ENCODE measurements around the gene UPK1A. TPM values are rescaled to one million over a fixed set of nuclear protein-coding genes. Genes with fewer than 3 reads are reported as not detected.

UPK1A gene
- total RNA-seq, 1 experiment from 2014 or later, result 0.69 TPM

- ChIA-PET POLR2A (interaction anchor here (1.7 kb wide), 1 partner anchor 29 kb away, joined by 3 read pairs; the partner anchor contains the start of gene LIN37), RAD21 (ENCODE audit: low non-redundant PET in 1 of 2, low total read pairs in 2 of 2, uncharacterized antibody in 2 of 2, unreplicated experiment in 2 of 2) (no interaction called here), CTCF (interaction anchor here (1.3 kb wide), 1 partner anchor 211 kb away, joined by 4 read pairs; no protein-coding TSS in a partner anchor)
- H3K9me3 ChIP-seq (ENCODE audit: control insufficient read depth in 1 of 2, insufficient read depth in 1 of 2, low read depth in 1 of 2, low read length in 2 of 2), result no peaks in the 10 kb centered on the region
- H3K9ac ChIP-seq (ENCODE audit: low read length), result no peak overlapping the region
- H3K27me3 ChIP-seq (ENCODE audit: insufficient read depth, low read length), result no peaks in the 10 kb centered on the region
- H4K20me1 ChIP-seq (ENCODE audit: insufficient read depth), result no peaks in the 10 kb centered on the region
- BruUV-seq (replicated peaks), result no TSS peak
- intact Hi-C loops (cut with micrococcal nuclease), result loop anchor here (10.0 kb wide), 1 partner anchor 365 kb away; the partner anchor contains the start of gene FFAR3
- peak overlapping the region; percentile 85; the same call in 1 of the 2 replicates for H3K27ac ChIP-seq (ENCODE audit: low read depth, low read length)
- peak overlapping the region; percentile 86 for H3K4me2 ChIP-seq (ENCODE audit: low read length)
- peak overlapping the region; percentile 86 to 89 for H3K4me3 ChIP-seq (replicated peaks in 1 of 2; ENCODE audit: low read depth in 1 of 2, low read length in 2 of 2)
- peaks cover 16 to 31% of the 10 kb centered on the region in 2 experiments for H3K4me1 ChIP-seq (ENCODE audit: control insufficient read depth in 1 of 2, insufficient read depth in 2 of 2, low read length in 2 of 2)
- no peak overlapping the region for H2AFZ ChIP-seq (ENCODE audit: low read depth, low read length, poor library complexity, severe bottlenecking)
- H3K79me2 ChIP-seq (ENCODE audit: insufficient read depth, low read length), result peaks cover 40% of the 10 kb centered on the region
- no peak for ATAC-seq
- DNase-seq (ENCODE audit: low read depth, low spot score), result no peak
- no peaks in the 10 kb centered on the region for H3K9me2 ChIP-seq (ENCODE audit: insufficient read depth)
- H3K36me3 ChIP-seq (ENCODE audit: control insufficient read depth in 1 of 2, insufficient read depth in 2 of 2, low read length in 2 of 2), result peaks cover 31 to 35% of the 10 kb centered on the region in 2 experiments; a peak in 3 of 4 replicates
- TF ChIP-seq, protein P1, sequence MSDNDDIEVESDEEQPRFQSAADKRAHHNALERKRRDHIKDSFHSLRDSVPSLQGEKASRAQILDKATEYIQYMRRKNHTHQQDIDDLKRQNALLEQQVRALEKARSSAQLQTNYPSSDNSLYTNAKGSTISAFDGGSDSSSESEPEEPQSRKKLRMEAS (IDR thresholded peaks at IDR 0.05), result no peak
- no peak for TF ChIP-seq SIN3A (IDR thresholded peaks at IDR 0.05; ENCODE audit: low read depth)
- TF ChIP-seq EZH2phosphoT487 (IDR thresholded peaks at IDR 0.05; ENCODE audit: borderline replicate concordance), result no peak
- TF ChIP-seq ZFX (IDR thresholded peaks at IDR 0.05), result no peak
- no peak for TF ChIP-seq ZNF274 (IDR thresholded peaks at IDR 0.05; ENCODE audit: low read depth, low read length)
- no peak for TF ChIP-seq CTCF (IDR thresholded peaks at IDR 0.05 in 2 of 3, conservative IDR thresholded peaks at IDR 0.05 in 1 of 3; ENCODE audit: borderline replicate concordance in 1 of 3, insufficient read depth in 1 of 3, low read depth in 2 of 3, low read length in 2 of 3)
- no peak for TF ChIP-seq EZH2 (IDR thresholded peaks at IDR 0.05)
- TF ChIP-seq RAD21 (IDR thresholded peaks at IDR 0.05; ENCODE audit: low read depth), result no peak
- no peak for TF ChIP-seq POLR2AphosphoS5 (IDR thresholded peaks at IDR 0.05; ENCODE audit: low read depth, low read length)
- TF ChIP-seq ELF1 (IDR thresholded peaks at IDR 0.05; ENCODE audit: borderline replicate concordance, low read depth), result no peak
- no peak for TF ChIP-seq JUND (IDR thresholded peaks at IDR 0.05)
- TF ChIP-seq SP1 (IDR thresholded peaks at IDR 0.05; ENCODE audit: low read depth), result no peak
- TF ChIP-seq ZBTB33 (IDR thresholded peaks at IDR 0.05; ENCODE audit: extremely low read depth, insufficient replicate concordance, low read length), result no peak
- TF ChIP-seq ATF3 (IDR thresholded peaks at IDR 0.05), result no peak
- TF ChIP-seq EGR1 (IDR thresholded peaks at IDR 0.05; ENCODE audit: low read depth), result no peak
- TF ChIP-seq REST (IDR thresholded peaks at IDR 0.05; ENCODE audit: low read depth), result no peak
Measured at GRCh38 chr19:35719402-35720162, 53.3 kb downstream of the UPK1A start.

Data from HCT116 (cell line).